ENCODE data around the gene CTNNAL1.
"Not testable (repeated sequence)": the region's sequence is repeated elsewhere in the genome, so short reads cannot be mapped to it uniquely, and the experiment has no call there.

Gene CTNNAL1, protein sequence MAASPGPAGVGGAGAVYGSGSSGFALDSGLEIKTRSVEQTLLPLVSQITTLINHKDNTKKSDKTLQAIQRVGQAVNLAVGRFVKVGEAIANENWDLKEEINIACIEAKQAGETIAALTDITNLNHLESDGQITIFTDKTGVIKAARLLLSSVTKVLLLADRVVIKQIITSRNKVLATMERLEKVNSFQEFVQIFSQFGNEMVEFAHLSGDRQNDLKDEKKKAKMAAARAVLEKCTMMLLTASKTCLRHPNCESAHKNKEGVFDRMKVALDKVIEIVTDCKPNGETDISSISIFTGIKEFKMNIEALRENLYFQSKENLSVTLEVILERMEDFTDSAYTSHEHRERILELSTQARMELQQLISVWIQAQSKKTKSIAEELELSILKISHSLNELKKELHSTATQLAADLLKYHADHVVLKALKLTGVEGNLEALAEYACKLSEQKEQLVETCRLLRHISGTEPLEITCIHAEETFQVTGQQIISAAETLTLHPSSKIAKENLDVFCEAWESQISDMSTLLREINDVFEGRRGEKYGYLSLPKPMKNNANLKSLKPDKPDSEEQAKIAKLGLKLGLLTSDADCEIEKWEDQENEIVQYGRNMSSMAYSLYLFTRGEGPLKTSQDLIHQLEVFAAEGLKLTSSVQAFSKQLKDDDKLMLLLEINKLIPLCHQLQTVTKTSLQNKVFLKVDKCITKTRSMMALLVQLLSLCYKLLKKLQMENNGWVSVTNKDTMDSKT

DNA sequence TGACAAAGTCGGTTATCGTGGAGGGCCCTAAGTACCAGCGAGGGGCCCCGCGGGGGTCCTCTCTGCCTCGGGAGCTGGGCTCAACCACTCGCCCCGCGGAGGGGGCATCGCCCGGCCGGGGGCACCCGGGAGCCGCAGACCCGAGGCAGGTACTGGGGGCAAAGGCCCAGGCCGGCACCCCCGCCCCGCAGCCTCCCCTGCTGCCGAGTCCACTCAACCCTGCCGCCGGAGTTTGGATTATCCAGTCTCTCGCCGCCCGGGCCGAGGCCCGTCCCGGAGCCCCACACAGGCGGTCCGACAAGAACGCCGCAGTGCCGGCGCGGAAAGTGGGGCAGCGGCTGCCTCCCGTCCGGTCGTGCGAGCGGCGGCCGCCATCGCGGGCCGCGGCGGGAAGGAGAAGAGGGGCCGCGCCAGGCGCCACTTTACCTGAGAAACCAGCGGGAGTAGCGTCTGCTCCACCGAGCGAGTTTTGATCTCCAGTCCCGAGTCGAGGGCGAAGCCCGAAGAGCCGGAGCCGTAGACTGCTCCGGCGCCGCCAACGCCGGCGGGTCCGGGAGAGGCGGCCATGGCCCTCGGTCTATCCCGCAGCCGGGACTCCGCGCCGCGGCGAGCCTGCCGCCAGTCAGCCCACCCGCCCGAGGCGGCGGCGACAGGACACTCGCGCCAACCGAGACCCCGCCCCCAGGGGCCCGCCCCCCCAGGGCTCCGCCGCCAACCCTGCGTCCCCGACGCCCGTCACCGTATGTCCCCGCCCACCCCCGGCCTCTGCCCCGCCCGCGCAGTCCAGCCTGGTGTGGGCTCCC, at the start of gene CTNNAL1:
Gene CTNNAL1 (minus strand): TSS at position 624 of the 803 bp plus-strand sequence. CDS start 57 bp downstream, at position 567.
- peak; percentile 92 for DNase-seq (ENCODE audit: low read depth)
- H3K4me3 ChIP-seq (ENCODE audit: low read depth, low read length), result peak within 1 kb of the TSS; percentile 85
- TF ChIP-seq, protein P1, sequence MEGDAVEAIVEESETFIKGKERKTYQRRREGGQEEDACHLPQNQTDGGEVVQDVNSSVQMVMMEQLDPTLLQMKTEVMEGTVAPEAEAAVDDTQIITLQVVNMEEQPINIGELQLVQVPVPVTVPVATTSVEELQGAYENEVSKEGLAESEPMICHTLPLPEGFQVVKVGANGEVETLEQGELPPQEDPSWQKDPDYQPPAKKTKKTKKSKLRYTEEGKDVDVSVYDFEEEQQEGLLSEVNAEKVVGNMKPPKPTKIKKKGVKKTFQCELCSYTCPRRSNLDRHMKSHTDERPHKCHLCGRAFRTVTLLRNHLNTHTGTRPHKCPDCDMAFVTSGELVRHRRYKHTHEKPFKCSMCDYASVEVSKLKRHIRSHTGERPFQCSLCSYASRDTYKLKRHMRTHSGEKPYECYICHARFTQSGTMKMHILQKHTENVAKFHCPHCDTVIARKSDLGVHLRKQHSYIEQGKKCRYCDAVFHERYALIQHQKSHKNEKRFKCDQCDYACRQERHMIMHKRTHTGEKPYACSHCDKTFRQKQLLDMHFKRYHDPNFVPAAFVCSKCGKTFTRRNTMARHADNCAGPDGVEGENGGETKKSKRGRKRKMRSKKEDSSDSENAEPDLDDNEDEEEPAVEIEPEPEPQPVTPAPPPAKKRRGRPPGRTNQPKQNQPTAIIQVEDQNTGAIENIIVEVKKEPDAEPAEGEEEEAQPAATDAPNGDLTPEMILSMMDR (IDR thresholded peaks at IDR 0.05; ENCODE audit: insufficient read depth, low read depth, low read length, missing control alignments), result no peak

DNA sequence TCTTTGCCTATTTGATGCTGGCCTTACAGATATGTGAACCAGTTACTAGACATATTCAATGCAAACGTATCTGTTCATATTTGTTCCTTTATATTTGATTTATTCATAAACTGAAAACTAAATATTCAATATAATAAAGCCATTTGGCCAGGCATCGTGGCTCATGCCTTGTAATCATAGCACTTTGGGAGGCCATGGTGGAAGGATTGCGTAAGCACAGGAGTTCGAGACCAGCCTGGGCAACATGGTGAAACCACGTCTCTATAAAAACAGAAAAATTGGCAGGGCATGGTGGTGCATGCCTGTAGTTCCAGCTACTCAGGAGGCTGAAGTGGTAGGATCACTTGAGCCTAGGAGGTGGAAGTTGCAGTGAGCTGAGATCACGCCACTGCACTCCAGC, 49.2 kb upstream of the CTNNAL1 start:
- H3K4me3 ChIP-seq (ENCODE audit: low read depth, low read length), result no peak overlapping the region
- TF ChIP-seq, protein P1 (IDR thresholded peaks at IDR 0.05; ENCODE audit: insufficient read depth, low read depth, low read length, missing control alignments), result no peak
- no peak for DNase-seq (ENCODE audit: low read depth)

DNA sequence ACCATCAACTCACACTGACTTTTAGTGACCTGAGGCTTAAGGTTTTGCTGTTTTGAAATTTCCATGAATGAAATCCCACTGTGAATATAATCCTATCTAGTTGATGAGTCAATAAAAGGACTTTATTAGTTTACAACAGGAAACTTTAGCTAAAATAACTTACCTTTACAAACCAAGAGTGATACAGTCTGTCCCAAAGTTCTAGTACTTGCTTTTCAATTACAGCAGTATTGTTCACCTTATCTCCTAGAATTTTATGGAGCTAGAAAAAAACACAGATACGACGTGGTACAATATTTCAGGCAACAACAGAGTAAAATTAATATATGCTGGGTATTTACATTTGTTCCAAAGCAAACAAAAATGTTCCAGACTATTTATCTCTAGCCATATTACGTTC, 46.9 kb upstream of the CTNNAL1 start:
- TF ChIP-seq, protein P1 (IDR thresholded peaks at IDR 0.05; ENCODE audit: insufficient read depth, low read depth, low read length, missing control alignments), result no peak
- no peak overlapping the region for H3K4me3 ChIP-seq (ENCODE audit: low read depth, low read length)
- no peak for DNase-seq (ENCODE audit: low read depth)

DNA sequence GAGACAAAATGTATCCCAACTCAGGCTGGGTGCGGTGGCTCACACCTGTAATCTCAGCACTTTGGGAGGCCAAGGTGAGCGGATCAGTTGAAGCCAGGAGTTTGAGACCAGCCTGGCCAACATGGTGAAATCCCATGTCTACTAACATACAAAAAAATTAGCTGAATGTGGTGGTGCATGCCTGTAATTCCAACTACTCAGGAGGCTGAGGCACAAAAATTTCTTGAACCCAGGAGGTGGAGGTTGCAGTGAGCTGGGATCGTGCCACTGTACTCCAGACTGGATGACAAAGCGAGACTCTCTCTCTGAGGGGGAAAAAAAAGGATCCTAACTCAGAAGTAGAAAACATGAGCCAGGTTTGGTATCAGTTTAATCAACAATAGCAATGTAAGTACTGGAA, 39.8 kb upstream of the CTNNAL1 start:
- H3K4me3 ChIP-seq (ENCODE audit: low read depth, low read length), result not testable (repeated sequence)

DNA sequence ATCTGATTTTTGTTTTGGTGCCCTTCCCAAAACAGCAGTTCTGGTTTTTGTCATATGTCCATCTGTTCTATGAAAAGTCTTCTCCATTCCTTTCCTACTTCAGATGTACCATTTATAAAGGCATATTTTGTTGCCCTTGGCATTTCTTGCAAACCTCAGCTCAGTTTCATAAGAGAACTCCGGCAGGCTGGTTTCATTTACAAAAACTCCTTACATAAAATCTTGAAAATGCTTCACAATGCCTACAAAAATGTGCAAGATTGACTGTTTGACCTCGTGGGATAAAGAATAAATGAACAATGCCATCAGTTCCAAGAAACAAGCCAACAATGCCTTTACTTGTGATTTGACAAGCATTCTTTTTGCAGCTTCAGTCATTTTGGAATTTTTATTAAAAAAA, 39.1 kb upstream of the CTNNAL1 start:
- H3K4me3 ChIP-seq (ENCODE audit: low read depth, low read length), result no peak overlapping the region
- no peak for DNase-seq (ENCODE audit: low read depth)
- TF ChIP-seq, protein P1 (IDR thresholded peaks at IDR 0.05; ENCODE audit: insufficient read depth, low read depth, low read length, missing control alignments), result no peak

More for the DNA sequence above, 39.8 kb upstream of the CTNNAL1 start:
- not testable (repeated sequence) for DNase-seq (ENCODE audit: low read depth)

DNA sequence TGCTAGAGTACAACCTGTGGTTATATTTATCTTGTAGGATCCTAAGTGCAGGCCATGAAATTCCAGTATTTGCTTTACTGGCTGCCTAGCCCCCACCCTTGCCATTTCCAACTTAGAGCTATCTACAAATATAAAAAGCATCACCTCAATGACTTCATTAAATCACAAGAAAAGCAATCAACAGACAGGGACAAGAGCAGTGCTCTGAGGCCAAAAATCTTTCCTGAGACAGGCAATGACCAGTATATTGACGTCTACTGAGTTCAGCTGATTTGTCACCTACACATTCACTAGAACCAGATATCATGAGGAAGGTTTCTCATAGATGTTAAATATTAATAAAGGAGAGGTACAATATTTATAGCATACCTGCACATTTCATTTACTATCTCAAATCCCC, 38.4 kb upstream of the CTNNAL1 start:
- no peak for DNase-seq (ENCODE audit: low read depth)
- H3K4me3 ChIP-seq (ENCODE audit: low read depth, low read length), result no peak overlapping the region
- TF ChIP-seq, protein P1 (IDR thresholded peaks at IDR 0.05; ENCODE audit: insufficient read depth, low read depth, low read length, missing control alignments), result no peak

DNA sequence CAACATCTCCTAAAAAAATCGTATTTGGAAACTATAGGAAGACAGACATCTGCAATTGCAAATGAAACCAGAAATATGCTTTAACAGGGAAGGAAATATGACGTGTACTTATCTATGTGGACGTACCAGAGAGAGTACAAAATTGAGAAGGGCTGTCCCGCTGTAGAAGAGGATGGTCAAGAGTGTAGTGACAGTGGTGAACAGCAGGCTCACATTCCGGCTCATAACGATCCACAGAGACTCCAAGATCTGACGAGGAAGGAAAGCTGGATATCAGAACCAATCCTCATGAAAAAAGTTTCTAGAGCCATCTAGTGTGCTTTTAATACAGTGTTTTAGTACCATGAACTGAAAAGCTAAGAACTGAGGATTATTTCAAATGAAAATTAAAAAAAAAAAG, 37.1 kb upstream of the CTNNAL1 start:
- no peak for DNase-seq (ENCODE audit: low read depth)
- TF ChIP-seq, protein P1 (IDR thresholded peaks at IDR 0.05; ENCODE audit: insufficient read depth, low read depth, low read length, missing control alignments), result no peak

More for the DNA sequence above, 37.1 kb upstream of the CTNNAL1 start:
- H3K4me3 ChIP-seq (ENCODE audit: low read depth, low read length), result no peak overlapping the region

Data from GM12865 (cell line).